Measurements from ENCODE around the gene MYLK. TPM values are rescaled to one million over a fixed set of nuclear protein-coding genes. Genes with fewer than 3 reads are reported as not detected.

The MYLK gene
- polyA plus RNA-seq, 3 donors, result 0.35 to 1.3 (median 0.51) TPM

DNA sequence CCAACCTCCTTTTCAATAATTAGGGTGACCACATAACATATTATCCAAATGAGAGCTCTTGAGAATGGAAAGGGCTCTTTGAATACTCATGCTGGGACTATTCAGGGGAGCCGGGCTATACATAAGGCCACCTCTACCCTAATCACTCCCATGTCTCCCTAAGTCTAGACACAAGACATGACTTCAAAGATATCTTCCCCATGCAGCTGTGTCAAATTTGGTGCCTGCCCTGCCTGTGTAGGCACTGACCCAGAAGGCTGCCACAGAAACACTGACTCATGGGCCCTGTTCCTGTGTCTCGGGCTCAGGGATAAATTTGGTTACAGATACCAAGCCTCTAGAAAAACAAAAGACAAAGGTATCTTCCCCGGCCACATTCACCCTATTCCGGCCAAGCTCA lies 70.3 kb downstream of the MYLK start:
- Mint-ChIP-seq H3K9me3 (peaks cover 0 to 9% (median 0%) of the 10 kb centered on the region in 7 donors), H3K4me1 (no peaks in the 10 kb centered on the region), H3K27me3 (ENCODE audit: low read depth in 3 of 3) (peaks cover 0 to 4% (median 3%) of the 10 kb centered on the region in 3 donors), H3K4me3 (no peak overlapping the region), H3K36me3 (no peaks in the 10 kb centered on the region), H3K27ac (no peak overlapping the region)
- no peak for DNase-seq
- no peaks in the 10 kb centered on the region for H4K20me1 ChIP-seq (ENCODE audit: insufficient read depth, low read length)
- WGBS (ENCODE audit: insufficient coverage), result 100% methylated on average over 3 of the region's 4 CpGs
- no peaks in the 10 kb centered on the region for H3K9me3 ChIP-seq (replicated peaks in 1 of 2; ENCODE audit: control insufficient read depth in 1 of 2, insufficient read depth in 1 of 2, low read length in 2 of 2)
- no peaks in the 10 kb centered on the region for H3K36me3 ChIP-seq (replicated peaks in 1 of 2; ENCODE audit: control insufficient read depth in 1 of 2, insufficient read depth in 2 of 2, low read length in 2 of 2)
- H3K27me3 ChIP-seq (ENCODE audit: control insufficient read depth in 2 of 2, insufficient read depth in 2 of 2, low read length in 2 of 2), result no peaks in the 10 kb centered on the region
- intact Hi-C loops (cut with micrococcal nuclease), result no loop called here
- H3K27ac ChIP-seq (ENCODE audit: low read depth in 1 of 2, low read length in 2 of 2), result no peak overlapping the region
- no peaks in the 10 kb centered on the region for H3K79me2 ChIP-seq (ENCODE audit: insufficient read depth, low read length)
- H2AFZ ChIP-seq (ENCODE audit: insufficient read depth, low read depth, low read length, poor library complexity, severe bottlenecking), result no peak overlapping the region
- H3K4me2 ChIP-seq (replicated peaks; ENCODE audit: extremely low read depth, low read length, poor library complexity, severe bottlenecking), result no peak overlapping the region
- TF ChIP-seq, protein P1, sequence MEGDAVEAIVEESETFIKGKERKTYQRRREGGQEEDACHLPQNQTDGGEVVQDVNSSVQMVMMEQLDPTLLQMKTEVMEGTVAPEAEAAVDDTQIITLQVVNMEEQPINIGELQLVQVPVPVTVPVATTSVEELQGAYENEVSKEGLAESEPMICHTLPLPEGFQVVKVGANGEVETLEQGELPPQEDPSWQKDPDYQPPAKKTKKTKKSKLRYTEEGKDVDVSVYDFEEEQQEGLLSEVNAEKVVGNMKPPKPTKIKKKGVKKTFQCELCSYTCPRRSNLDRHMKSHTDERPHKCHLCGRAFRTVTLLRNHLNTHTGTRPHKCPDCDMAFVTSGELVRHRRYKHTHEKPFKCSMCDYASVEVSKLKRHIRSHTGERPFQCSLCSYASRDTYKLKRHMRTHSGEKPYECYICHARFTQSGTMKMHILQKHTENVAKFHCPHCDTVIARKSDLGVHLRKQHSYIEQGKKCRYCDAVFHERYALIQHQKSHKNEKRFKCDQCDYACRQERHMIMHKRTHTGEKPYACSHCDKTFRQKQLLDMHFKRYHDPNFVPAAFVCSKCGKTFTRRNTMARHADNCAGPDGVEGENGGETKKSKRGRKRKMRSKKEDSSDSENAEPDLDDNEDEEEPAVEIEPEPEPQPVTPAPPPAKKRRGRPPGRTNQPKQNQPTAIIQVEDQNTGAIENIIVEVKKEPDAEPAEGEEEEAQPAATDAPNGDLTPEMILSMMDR (IDR thresholded peaks at IDR 0.05), result no peak
- H3K9ac ChIP-seq (ENCODE audit: insufficient read depth, low read length, poor library complexity, severe bottlenecking), result no peak overlapping the region
- no peaks in the 10 kb centered on the region for H3K4me1 ChIP-seq (ENCODE audit: control insufficient read depth in 1 of 2, insufficient read depth in 2 of 2, low read length in 2 of 2)
- no peak overlapping the region for H3K4me3 ChIP-seq (replicated peaks in 1 of 3; ENCODE audit: low read depth in 2 of 3, low read length in 3 of 3)

DNA sequence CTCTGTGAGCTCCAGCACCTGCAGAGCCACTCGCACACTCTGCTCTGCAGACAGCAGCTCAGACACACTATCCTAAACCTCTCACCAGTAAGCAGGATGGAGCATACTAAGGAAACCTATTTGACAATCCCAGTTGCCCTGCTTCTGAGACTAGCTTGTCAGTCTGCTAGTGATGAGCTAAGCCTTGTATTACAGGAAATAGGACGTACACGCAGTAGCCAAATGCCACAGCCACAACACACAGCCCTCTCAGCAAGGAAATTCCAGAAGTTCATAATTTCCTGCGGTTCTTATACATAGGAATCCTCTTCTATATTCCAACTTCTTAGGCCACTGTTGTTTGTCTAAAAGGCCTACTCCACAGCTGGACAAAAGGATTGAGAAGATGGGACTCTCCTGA lies 74.5 kb downstream of the MYLK start:
- TF ChIP-seq, protein P1 (IDR thresholded peaks at IDR 0.05), result no peak
- Histone ChIP-seq H3K4me1 (ENCODE audit: control insufficient read depth in 1 of 2, insufficient read depth in 2 of 2, low read length in 2 of 2) (no peaks in the 10 kb centered on the region), H3K27me3 (ENCODE audit: control insufficient read depth in 2 of 2, insufficient read depth in 2 of 2, low read length in 2 of 2) (no peaks in the 10 kb centered on the region), H3K27ac (ENCODE audit: low read depth in 1 of 2, low read length in 2 of 2) (no peak overlapping the region), H3K79me2 (ENCODE audit: insufficient read depth, low read length) (no peaks in the 10 kb centered on the region), H4K20me1 (ENCODE audit: insufficient read depth, low read length) (no peaks in the 10 kb centered on the region), H2AFZ (ENCODE audit: insufficient read depth, low read depth, low read length, poor library complexity, severe bottlenecking) (no peak overlapping the region), H3K9me3 (replicated peaks in 1 of 2; ENCODE audit: control insufficient read depth in 1 of 2, insufficient read depth in 1 of 2, low read length in 2 of 2) (no peaks in the 10 kb centered on the region), H3K4me3 (replicated peaks in 1 of 3; ENCODE audit: low read depth in 2 of 3, low read length in 3 of 3) (no peak overlapping the region), H3K4me2 (replicated peaks; ENCODE audit: extremely low read depth, low read length, poor library complexity, severe bottlenecking) (no peak overlapping the region), H3K9ac (ENCODE audit: insufficient read depth, low read length, poor library complexity, severe bottlenecking) (no peak overlapping the region), H3K36me3 (replicated peaks in 1 of 2; ENCODE audit: control insufficient read depth in 1 of 2, insufficient read depth in 2 of 2, low read length in 2 of 2) (no peaks in the 10 kb centered on the region)
- no peak overlapping the region for H3K4me3 Mint-ChIP-seq
- intact Hi-C loops (cut with micrococcal nuclease), result no loop called here
- H3K27me3 Mint-ChIP-seq (ENCODE audit: low read depth in 3 of 3), result peaks cover 1 to 4% (median 2%) of the 10 kb centered on the region in 3 donors
- WGBS (ENCODE audit: insufficient coverage), result 49% methylated on average over 3 of the region's 4 CpGs
- H3K9me3 Mint-ChIP-seq, result peaks cover 0 to 7% (median 0%) of the 10 kb centered on the region in 7 donors
- DNase-seq, result no peak
- no peak overlapping the region for H3K27ac Mint-ChIP-seq
- H3K4me1 Mint-ChIP-seq, result peaks cover 2% of the 10 kb centered on the region
- no peaks in the 10 kb centered on the region for H3K36me3 Mint-ChIP-seq

Data from CD14-positive monocyte (primary cell).